GM21529 (cell line): ENCODE measurements around the gene ARL11.
"Not testable (repeated sequence)": the region's sequence is repeated elsewhere in the genome, so short reads cannot be mapped to it uniquely, and the experiment has no call there.

ENCODE experiments used
- ATAC-seq: cut with Tn5 transposase; IDR thresholded peaks from one replicate; pipeline ENCODE4 v1.9.1; 2021; ENCODE audit not compliant: unreplicated experiment

ARL11 gene

DNA sequence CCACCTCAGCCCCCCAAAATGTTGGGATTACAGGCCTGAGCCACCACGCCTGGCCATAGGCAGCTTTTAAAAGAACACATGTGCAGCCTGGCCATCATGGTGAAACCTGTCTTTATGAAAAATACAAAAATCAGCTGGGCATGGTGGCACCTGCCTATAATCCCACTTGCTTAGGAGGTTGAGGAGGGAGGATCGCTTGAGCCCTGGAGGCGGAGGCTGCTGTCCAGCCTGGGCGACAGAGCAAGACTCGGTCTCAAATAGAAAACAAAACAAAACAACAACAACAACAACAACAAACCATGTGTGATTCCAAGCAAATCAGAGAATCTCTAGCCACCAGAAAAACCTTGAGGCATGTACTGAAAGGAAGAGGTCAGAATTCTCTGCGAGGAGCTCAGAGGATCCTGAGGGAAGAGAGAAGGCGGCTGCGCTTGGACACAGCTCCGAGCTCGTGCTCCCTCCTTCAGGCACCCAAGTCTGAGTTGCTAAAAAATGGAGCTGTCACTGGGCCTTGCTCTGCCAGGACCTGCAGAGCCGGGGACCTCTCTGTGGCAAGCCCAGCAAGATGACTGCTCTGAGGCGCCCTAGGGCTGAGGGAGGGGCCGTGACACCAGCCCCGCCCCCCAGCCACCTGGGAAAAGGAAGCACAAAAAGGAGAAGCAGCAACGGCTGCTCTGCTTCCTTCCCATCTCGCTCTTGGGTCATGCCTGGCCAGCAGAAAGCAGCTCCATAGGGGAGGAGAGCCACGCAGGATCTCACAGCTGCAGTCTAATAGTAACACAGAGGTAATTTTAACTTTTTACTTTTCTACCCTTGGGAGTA is at the start of gene ARL11:
ARL11 (plus strand) TSS at position 677 of the 822 bp plus-strand sequence. CDS start 1,941 bp downstream, outside the sequence.
- peak; percentile 96 for ATAC-seq

- no peak for ATAC-seq
Observed at GRCh38 chr13:49579501-49579900, 48.8 kb upstream of the ARL11 start.

- ATAC-seq, result no peak
Observed at GRCh38 chr13:49580980-49581680, 47.2 kb upstream of the ARL11 start.

GRCh38 chr13:49584771-49585182 is 43.5 kb upstream of the ARL11 start:
- peak; percentile 11 for ATAC-seq

- peak; percentile 94 for ATAC-seq
Observed at GRCh38 chr13:49585220-49586157, 42.8 kb upstream of the ARL11 start, which contains the start of gene RCBTB1. Gene RCBTB1, minus strand, starts transcription at chr13:49585558. Its CDS starts 18,279 bp downstream, at chr13:49567279.

- ATAC-seq, result no peak
Observed at GRCh38 chr13:49586717-49587116, 41.6 kb upstream of the ARL11 start.

GRCh38 chr13:49587311-49587847 is 40.9 kb upstream of the ARL11 start:
- ATAC-seq, result no peak

DNA sequence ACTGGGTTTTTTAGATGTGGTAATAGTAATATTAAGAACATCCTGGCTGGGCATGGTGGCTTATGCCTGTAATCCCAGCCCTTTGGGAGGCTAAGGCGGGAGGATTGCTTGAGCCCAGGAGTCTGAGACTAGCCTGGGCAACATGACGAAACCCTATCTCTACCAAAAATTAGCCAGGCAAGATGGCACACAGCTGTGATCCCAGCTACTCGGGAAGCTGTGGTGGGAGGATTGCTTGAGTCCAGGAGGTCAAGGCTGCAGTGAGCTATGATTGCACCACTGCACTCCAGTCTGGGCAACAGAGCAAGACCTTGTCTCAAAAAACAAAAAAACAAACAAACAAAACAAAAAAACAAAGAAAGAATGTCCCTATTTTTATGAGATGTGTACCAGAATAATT is 37.6 kb upstream of the ARL11 start:
- not testable (repeated sequence) for ATAC-seq

DNA sequence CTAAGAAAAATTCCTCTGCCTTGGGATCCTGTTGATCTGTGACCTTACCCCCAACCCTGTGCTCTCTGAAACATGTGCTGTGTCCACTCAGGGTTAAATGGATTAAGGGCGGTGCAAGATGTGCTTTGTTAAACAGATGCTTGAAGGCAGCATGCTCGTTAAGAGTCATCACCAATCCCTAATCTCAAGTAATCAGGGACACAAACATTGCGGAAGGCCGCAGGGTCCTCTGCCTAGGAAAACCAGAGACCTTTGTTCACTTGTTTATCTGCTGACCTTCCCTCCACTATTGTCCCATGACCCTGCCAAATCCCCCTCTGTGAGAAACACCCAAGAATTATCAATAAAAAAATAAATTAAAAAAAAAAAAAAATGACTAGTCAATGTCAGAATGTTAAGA is 34.4 kb upstream of the ARL11 start:
- not testable (repeated sequence) for ATAC-seq

GRCh38 chr13:49594576-49594975 is 33.7 kb upstream of the ARL11 start:
- no peak for ATAC-seq

DNA sequence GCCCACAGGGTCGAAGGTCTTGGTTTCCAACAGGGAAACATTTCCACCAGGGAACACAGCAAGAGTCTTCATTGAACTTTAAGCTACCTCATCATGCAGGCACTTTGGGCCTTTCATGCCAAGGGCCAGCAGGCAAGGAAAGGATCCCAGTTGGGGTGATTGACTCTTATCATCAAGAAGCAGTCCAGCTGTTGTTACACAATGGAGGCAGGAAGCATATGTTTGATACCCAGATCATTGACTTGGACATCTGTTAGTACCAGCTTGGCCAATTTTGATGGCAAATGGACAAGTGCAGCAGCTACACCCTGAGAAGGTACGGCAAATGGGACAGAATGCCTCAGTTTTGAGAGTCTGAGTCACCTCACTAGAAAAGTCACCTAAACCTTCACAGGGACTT is 32.1 kb upstream of the ARL11 start:
- ATAC-seq, result no peak

DNA sequence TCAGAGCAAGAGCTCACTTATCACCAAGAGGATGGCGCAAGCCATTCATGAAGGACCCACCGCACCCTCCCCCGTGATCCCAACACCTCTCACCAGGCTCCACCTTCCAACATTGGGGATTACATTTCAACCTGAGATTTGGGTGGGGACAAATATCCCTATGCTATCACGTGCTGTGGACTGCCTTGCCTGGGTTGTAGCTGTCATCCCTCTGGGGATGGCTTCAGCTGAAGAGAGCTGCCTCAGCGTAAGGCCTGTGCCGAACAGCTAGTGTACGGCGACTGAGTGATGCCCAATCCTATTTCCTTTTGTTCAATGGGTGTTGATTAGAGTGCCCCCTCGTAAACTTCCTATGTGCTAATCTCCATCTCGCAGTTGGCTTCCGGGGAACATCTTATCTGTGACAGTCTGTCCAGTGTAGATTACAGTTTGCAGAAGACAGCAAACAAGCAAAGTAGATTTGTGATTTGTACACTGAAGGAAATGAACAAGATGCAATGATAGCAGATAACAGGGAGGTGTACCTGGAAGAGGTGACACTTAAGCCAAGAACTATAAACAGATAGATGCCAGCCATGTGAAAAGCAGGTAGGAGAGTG is 31.2 kb upstream of the ARL11 start:
- no peak for ATAC-seq

- no peak for ATAC-seq
Observed at GRCh38 chr13:49602005-49602404, 26.3 kb upstream of the ARL11 start.

DNA sequence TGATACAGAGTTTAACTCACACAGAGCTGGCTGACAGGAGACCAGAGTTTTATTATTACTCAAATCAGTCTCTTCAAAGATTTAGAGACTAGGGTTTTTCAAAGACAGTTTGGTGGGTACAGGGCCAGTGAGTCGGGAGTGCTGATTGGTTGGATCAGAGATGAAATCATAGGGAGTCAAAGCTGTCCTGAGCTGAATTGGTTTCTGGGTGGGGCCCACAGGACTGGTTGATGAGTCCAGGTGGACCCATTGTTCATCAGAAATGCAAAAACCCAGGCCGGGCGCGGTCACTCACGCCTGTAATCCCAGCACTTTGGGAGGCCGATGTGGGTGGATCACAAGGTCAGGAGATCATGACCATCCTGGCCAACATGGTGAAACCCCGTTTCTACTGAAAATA is 25.7 kb upstream of the ARL11 start:
- not testable (repeated sequence) for ATAC-seq

- ATAC-seq, result no peak
Observed at GRCh38 chr13:49604570-49604969, 23.7 kb upstream of the ARL11 start.

GRCh38 chr13:49606747-49607648 is 21.3 kb upstream of the ARL11 start:
- peak; percentile 95 for ATAC-seq

DNA sequence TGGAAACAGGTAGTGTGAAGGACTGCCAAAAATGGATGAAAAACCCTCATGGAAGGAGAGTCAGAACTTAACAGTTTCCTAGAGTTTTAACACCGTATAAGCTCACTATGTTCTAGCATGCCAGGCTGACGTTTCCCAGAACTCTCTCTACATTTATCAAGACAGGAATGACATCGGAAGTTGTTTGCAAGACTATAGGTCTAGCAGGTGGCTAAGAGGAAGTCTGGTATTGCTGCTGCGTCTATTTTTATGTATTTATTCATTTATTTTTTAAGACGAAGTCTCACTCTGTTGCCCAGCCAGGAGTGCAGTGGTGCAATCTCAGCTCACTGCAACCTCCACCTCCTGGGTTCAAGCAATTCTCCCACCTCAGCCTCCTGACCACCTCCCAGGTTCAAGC is 20.5 kb upstream of the ARL11 start:
- ATAC-seq, result no peak

DNA sequence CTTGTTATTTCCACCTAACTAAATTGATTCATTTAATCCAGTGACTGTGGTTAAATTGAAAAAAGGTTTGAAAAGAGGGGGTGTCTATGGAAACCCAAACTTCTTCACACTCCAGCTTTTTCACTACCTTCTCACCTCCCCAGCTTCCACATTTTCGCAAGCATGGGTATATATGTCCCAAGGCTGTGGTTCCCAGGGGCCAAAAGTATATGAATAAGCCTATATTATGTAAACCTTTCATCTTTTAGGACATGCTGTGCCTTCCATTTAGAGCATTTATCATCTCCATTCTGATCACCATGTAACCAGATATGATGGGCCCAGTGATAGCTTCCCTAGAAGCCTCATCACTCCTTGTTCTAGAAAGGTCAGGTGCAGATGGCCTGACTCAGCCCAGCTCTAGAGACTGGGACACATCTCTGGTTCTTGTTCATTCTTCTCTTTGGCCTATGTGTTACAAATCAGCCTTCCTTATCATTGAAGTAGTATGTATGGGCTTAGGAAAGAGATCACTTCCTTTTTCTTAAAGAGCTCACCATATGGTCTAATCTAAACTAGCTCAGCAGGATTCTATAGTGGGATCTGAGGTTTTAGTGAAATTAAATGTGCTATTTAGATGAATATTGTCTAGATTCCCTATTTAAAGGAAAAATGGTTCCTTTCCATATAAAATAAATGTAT is 19.5 kb upstream of the ARL11 start:
- no peak for ATAC-seq

GRCh38 chr13:49610176-49610575 is 18.1 kb upstream of the ARL11 start:
- no peak for ATAC-seq
